Measurements from ENCODE around the gene FAM107B. TPM values are rescaled to one million over a fixed set of nuclear protein-coding genes. Genes with fewer than 3 reads are reported as not detected.

The FAM107B gene
- total RNA-seq, 1 donor = 22.7 TPM

DNA sequence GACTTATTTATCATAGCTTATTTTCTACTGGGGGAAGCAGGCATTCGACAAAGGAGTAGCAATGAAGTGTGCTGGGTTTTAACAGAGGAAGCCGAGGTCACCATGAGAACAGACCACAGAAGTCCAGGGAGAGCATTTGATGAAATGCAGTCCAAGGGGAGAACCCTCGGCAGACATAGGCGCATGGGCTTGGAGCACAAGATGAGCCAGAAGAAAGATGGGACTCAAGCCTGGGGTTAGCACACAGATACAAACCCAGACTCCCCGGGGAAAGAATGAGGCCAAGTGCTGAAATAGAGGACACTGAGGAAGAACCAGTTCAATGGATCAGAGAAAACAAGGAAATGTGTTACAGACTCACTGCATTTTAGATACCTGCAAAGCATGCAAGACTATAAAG lies 209.5 kb downstream of the FAM107B start:
- DNase-seq (ENCODE audit: low read depth) = no peak
- TF ChIP-seq, protein P1, sequence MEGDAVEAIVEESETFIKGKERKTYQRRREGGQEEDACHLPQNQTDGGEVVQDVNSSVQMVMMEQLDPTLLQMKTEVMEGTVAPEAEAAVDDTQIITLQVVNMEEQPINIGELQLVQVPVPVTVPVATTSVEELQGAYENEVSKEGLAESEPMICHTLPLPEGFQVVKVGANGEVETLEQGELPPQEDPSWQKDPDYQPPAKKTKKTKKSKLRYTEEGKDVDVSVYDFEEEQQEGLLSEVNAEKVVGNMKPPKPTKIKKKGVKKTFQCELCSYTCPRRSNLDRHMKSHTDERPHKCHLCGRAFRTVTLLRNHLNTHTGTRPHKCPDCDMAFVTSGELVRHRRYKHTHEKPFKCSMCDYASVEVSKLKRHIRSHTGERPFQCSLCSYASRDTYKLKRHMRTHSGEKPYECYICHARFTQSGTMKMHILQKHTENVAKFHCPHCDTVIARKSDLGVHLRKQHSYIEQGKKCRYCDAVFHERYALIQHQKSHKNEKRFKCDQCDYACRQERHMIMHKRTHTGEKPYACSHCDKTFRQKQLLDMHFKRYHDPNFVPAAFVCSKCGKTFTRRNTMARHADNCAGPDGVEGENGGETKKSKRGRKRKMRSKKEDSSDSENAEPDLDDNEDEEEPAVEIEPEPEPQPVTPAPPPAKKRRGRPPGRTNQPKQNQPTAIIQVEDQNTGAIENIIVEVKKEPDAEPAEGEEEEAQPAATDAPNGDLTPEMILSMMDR (IDR thresholded peaks at IDR 0.05; ENCODE audit: insufficient read depth, low read length) = no peak
- H3K4me3 ChIP-seq (ENCODE audit: low read depth, low read length) = no peak overlapping the region

DNA sequence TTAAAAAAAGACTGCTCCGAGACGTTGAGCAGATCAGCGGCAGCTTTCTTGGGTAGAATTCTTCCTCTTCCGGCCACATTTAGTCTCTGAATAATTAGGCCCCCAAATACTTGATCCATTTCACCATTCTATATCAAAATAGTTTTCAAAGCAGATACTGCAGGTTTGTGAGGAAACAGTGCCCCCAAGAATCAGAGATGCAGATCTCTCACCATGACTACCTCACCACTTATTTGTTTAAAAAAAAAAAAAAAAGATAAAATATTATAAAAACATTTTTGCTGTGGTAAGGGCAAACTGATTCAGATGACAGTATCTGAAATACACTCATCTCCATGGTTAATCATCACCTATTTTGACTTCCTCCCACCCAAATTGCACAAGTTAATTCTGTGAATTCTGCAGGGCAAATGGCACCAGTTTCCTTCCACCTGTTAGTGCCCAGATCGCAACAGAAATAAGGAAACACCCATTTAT lies 210.4 kb downstream of the FAM107B start:
- no peak for DNase-seq (ENCODE audit: low read depth)
- H3K4me3 ChIP-seq (ENCODE audit: low read depth, low read length) = no peak overlapping the region
- TF ChIP-seq, protein P1 (IDR thresholded peaks at IDR 0.05; ENCODE audit: insufficient read depth, low read length) = no peak

DNA sequence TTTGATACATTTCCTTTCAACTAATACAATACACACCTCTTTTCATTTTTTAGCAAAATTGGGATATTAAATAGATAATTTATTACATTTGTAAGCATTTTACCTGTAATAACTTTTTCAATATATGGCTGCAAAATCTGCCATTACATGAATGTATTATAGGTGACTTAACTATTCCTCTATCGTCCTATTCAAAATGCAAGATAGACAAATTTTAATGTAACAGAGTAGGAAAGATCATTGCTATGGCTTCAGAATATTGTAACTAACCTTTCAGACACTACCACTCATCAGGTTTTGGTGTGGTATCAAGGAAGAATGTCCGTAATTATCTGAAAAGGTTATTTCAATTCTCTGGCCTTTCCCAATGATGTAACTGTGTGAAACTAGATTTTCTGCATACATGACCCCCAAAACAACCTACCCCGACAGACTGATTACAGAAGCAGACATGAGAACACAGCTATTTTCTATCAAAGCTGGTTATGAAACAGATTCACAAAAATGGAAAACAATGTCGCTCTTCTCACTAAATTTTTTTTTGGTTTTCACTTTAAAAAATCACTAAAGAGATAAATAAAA lies 211.2 kb downstream of the FAM107B start:
- TF ChIP-seq, protein P1 (IDR thresholded peaks at IDR 0.05; ENCODE audit: insufficient read depth, low read length) = no peak
- H3K4me3 ChIP-seq (ENCODE audit: low read depth, low read length) = no peak overlapping the region
- no peak for DNase-seq (ENCODE audit: low read depth)

DNA sequence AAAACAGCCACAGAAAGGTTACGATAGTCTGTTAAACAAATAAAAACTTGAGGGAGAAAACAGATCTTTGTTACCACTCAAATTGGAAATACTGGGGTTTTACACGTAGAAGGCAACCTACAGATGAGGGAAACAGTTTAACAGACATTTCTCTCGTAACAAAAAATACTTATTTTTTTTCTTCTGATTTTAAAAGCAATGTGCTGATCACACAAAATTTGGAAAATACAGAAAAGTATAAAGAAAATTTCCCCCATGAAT lies 211.7 kb downstream of the FAM107B start:
- DNase-seq (ENCODE audit: low read depth) = no peak
- TF ChIP-seq, protein P1 (IDR thresholded peaks at IDR 0.05; ENCODE audit: insufficient read depth, low read length) = no peak
- H3K4me3 ChIP-seq (ENCODE audit: low read depth, low read length) = no peak overlapping the region

DNA sequence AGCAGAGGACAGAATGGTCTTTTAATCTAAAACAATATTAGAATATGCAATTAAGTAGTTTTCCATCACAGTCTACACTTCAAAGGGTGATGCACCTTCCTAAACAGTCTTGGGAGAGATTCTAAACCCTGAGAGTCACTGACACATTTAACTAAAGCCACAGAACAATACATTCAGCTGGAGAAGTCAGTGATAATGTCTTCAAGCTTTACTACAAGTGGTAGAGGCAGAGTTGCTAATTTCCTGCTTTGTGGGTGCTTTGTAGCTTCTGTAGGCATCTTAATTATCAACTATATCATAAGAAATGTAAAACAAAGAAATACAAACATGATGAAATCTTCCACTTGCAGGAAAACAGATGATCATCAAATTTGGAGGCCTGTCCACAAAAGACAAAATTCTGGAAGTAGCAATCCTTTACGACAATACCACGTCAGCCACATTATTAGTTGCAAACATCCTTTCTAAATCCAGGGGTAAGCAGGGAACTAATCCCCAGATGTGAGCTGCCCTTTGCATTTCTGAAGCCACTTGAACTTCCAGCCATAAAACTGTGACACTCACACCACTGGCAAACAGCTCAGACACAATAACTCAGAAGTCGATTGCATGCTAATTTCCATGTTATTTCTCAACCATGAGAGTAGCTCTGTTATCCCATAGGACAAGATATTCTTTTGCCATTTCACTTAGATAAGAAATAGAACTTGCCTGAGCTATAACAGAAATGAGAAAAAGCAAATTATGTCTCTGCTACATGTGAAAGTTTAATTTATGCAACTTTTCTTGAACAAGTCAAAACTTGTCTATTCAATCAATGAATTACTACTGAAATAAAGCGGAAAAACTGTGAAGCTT lies 212.2 kb downstream of the FAM107B start:
- H3K4me3 ChIP-seq (ENCODE audit: low read depth, low read length) = no peak overlapping the region
- TF ChIP-seq, protein P1 (IDR thresholded peaks at IDR 0.05; ENCODE audit: insufficient read depth, low read length) = no peak
- no peak for DNase-seq (ENCODE audit: low read depth)

DNA sequence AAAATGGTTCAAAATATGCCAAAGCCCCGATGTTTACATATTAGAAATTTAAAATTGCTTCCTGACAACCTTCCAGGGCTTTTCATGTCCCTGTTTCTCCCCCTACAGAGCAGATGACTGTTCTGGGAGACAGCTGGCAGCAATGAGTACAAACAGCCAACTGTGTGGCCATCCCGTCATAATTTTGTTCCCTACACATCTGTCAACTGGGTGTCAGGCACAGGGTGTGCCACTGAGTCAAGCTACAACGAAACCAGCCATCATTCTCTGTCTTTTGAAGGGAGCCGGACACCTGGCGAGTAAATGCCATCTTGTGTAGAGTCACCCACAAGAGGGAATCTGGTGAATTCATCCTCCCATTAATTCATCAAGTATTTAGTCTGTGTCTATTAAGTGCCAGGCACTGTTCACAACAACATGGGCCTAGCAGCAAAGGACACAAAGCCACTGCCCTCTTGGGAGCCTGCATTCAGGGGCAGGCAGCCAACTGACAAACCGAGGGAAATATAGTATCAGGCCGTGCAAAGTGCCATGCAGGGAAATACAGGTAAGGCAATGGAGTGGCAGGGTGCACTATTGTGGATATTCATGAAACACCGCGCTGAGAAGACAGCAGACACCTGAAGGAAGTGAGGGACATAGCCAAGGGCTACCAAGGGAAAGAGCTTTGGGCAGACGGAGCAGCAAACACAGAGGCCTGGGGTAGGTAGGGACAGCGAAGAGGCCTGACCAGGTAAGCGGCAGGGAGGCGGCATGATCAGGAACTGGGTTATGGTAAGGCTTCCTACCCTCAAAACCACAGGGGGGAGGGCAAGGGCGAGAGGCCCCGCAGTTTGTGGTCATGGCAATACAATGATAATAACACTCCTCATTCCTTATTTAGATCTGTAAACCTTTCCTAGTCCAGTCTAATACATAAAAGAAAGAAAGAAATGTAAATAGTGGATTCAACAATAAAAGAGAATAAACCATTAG lies 213.6 kb downstream of the FAM107B start:
- TF ChIP-seq, protein P1 (IDR thresholded peaks at IDR 0.05; ENCODE audit: insufficient read depth, low read length) = no peak
- no peak overlapping the region for H3K4me3 ChIP-seq (ENCODE audit: low read depth, low read length)
- DNase-seq (ENCODE audit: low read depth) = no peak
